ENCODE data around the gene KRAS.

The KRAS gene

GRCh38 chr12:25256005-25256404 lies 5.3 kb upstream of the KRAS start:
- Histone ChIP-seq H3K27me3 (ENCODE audit: control insufficient read depth, insufficient read depth, low read length) (no peaks in the 10 kb centered on the region), H3K4me3 (ENCODE audit: low read length) (no peak overlapping the region), H3K36me3 (ENCODE audit: control insufficient read depth, insufficient read depth, low read length) (no peaks in the 10 kb centered on the region), H3K27ac (ENCODE audit: low read length) (no peak overlapping the region), H3K4me1 (ENCODE audit: control insufficient read depth, insufficient read depth, low read length) (no peaks in the 10 kb centered on the region), H3K9me3 (ENCODE audit: control insufficient read depth, insufficient read depth, low read length) (no peaks in the 10 kb centered on the region)
- no peak for DNase-seq (ENCODE audit: low read depth, low spot score)
- WGBS (ENCODE audit: insufficient coverage, insufficient read length), result no CpG with 5 or more reads among the region's 5 CpGs

- no peaks in the 10 kb centered on the region for H3K9me3 ChIP-seq (ENCODE audit: control insufficient read depth, insufficient read depth, low read length)
- no peak for DNase-seq (ENCODE audit: low read depth, low spot score)
- H3K27me3 ChIP-seq (ENCODE audit: control insufficient read depth, insufficient read depth, low read length), result no peaks in the 10 kb centered on the region
- no peaks in the 10 kb centered on the region for H3K4me1 ChIP-seq (ENCODE audit: control insufficient read depth, insufficient read depth, low read length)
- no peak overlapping the region for H3K27ac ChIP-seq (ENCODE audit: low read length)
- H3K36me3 ChIP-seq (ENCODE audit: control insufficient read depth, insufficient read depth, low read length), result no peaks in the 10 kb centered on the region
- H3K4me3 ChIP-seq (ENCODE audit: low read length), result no peak overlapping the region
- WGBS (ENCODE audit: insufficient coverage, insufficient read length), result no CpG with 5 or more reads among the region's 4 CpGs
These were observed 3.6 kb upstream of the KRAS start for GRCh38 chr12:25254271-25254880.

- Histone ChIP-seq H3K4me3 (ENCODE audit: low read length) (no peak overlapping the region), H3K9me3 (ENCODE audit: control insufficient read depth, insufficient read depth, low read length) (no peaks in the 10 kb centered on the region), H3K27ac (ENCODE audit: low read length) (no peak overlapping the region), H3K4me1 (ENCODE audit: control insufficient read depth, insufficient read depth, low read length) (no peaks in the 10 kb centered on the region), H3K36me3 (ENCODE audit: control insufficient read depth, insufficient read depth, low read length) (no peaks in the 10 kb centered on the region), H3K27me3 (ENCODE audit: control insufficient read depth, insufficient read depth, low read length) (no peaks in the 10 kb centered on the region)
- WGBS (ENCODE audit: insufficient coverage, insufficient read length), result no CpG with 5 or more reads among the region's 5 CpGs
- no peak for DNase-seq (ENCODE audit: low read depth, low spot score)
These were observed 2.8 kb upstream of the KRAS start for GRCh38 chr12:25253371-25254068.

DNA sequence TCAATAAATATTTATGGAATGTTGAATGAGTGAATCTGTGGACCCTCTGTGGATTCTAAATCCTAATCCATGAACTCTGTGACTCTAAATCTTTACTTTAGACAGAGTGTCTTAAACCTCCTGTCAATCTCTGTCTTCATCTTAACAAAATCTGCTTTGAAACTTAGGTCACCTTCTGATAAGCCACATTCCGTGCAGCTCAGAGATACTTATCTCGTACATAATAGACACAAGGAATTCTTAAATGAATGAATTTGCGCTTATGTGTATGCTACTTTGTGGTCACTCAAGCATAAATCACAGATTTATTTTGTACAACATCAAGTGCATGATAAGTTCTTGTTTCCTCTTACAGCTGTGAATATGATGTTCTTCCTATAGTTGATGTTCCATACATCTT lies 2.2 kb upstream of the KRAS start:
- no peak for DNase-seq (ENCODE audit: low read depth, low spot score)
- WGBS (ENCODE audit: insufficient coverage, insufficient read length), result no CpG with 5 or more reads among the region's 3 CpGs
- no peaks in the 10 kb centered on the region for H3K27me3 ChIP-seq (ENCODE audit: control insufficient read depth, insufficient read depth, low read length)
- H3K4me1 ChIP-seq (ENCODE audit: control insufficient read depth, insufficient read depth, low read length), result no peaks in the 10 kb centered on the region
- H3K9me3 ChIP-seq (ENCODE audit: control insufficient read depth, insufficient read depth, low read length), result no peaks in the 10 kb centered on the region
- no peak overlapping the region for H3K4me3 ChIP-seq (ENCODE audit: low read length)
- H3K27ac ChIP-seq (ENCODE audit: low read length), result no peak overlapping the region
- H3K36me3 ChIP-seq (ENCODE audit: control insufficient read depth, insufficient read depth, low read length), result no peaks in the 10 kb centered on the region

DNA sequence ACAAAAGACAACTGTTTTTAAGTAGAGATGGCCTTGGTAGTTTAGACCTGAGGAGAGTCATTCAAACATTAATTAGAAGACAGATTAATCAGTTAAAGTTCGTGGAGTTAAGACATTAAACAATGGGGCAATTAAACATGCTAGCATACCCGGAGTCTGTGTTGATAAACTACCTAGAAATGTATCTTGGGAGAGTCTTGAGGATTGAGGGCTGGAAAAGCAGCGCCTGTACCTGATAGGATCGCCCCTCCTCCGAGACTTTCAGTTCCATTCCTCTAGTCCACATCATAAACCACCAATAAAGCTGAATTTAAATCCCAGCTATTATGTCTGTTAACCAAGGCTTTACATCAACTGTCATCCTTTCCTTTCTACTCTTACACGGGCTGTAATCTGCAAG lies 1.0 kb upstream of the KRAS start:
- H3K4me3 ChIP-seq (ENCODE audit: low read length), result no peak overlapping the region; the same call in 1 of the 2 replicates
- WGBS (ENCODE audit: insufficient coverage, insufficient read length), result no CpG with 5 or more reads among the region's 6 CpGs
- no peak overlapping the region for H3K27ac ChIP-seq (ENCODE audit: low read length)
- no peaks in the 10 kb centered on the region for H3K9me3 ChIP-seq (ENCODE audit: control insufficient read depth, insufficient read depth, low read length)
- DNase-seq (ENCODE audit: low read depth, low spot score), result no peak
- H3K36me3 ChIP-seq (ENCODE audit: control insufficient read depth, insufficient read depth, low read length), result no peaks in the 10 kb centered on the region
- H3K27me3 ChIP-seq (ENCODE audit: control insufficient read depth, insufficient read depth, low read length), result no peaks in the 10 kb centered on the region
- H3K4me1 ChIP-seq (ENCODE audit: control insufficient read depth, insufficient read depth, low read length), result no peaks in the 10 kb centered on the region

DNA sequence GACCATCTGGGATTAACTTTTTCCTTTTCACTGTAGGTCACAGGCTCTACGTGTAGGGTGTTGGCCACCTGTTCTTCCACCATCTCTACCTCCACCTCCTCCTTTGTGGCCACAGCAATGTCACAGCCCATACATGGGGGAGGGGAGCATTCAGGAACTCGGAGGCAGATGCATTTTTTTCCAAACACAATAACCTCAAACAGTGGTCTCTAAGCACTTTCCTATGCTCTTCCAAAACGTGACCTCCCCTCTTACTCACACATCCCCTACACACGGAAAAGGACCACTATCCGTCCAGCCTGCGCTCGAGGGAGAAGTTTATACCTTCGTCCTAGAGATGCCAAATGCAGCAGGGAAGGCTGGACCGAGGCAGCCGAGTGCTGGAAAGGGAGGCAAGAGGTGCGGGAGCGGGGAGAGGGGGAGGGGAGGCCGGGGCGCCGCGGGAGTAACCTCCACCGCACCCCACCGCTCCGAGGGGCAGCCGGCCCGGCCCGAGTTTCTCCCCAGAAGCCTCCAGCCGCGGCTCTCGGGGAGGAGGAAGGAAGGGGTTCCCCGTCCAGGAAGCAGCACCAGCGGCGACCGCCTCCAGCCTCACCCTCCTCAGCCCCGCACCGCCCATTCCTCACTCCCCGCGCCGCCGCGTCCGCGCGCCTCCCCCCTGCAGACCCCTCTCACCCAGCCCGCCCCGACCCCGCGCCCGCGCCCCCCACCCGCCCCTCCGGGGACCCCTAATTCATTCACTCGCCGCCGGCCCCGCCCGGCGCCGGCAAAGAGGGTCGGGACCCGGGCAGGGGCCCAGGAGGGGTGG lies 594 bp downstream of the KRAS start:
- H3K9me3 ChIP-seq (ENCODE audit: control insufficient read depth, insufficient read depth, low read length), result no peaks in the 10 kb centered on the region
- H3K27ac ChIP-seq (ENCODE audit: low read length), result no peak overlapping the region
- H3K4me3 ChIP-seq (ENCODE audit: low read length), result peak overlapping the region; percentile 95
- no peaks in the 10 kb centered on the region for H3K36me3 ChIP-seq (ENCODE audit: control insufficient read depth, insufficient read depth, low read length)
- DNase-seq (ENCODE audit: low read depth, low spot score), result no peak
- H3K27me3 ChIP-seq (ENCODE audit: control insufficient read depth, insufficient read depth, low read length), result no peaks in the 10 kb centered on the region
- WGBS (ENCODE audit: insufficient coverage, insufficient read length), result no CpG with 5 or more reads among the region's 56 CpGs
- no peaks in the 10 kb centered on the region for H3K4me1 ChIP-seq (ENCODE audit: control insufficient read depth, insufficient read depth, low read length)

DNA sequence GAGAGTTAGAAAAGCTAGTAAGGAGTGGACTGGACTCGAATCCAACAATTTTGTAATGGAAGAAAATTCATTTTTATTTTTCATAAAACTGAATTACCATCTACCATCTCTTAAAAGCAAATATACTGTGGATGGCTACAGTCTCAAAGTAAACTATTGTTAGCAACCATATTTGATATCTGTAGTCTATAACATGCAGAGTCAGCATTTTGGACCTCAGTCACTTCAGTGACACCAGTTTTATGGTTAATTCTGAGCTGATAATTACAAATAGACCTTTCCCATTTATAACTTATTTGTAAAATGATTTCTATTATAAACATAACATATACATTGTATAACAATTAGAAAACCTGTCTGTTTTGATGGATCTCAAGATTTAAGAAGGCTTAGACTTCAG lies 2.0 kb downstream of the KRAS start:
- Histone ChIP-seq H3K27ac (ENCODE audit: low read length) (no peak overlapping the region), H3K36me3 (ENCODE audit: control insufficient read depth, insufficient read depth, low read length) (no peaks in the 10 kb centered on the region), H3K9me3 (ENCODE audit: control insufficient read depth, insufficient read depth, low read length) (no peaks in the 10 kb centered on the region), H3K4me3 (ENCODE audit: low read length) (no peak overlapping the region), H3K27me3 (ENCODE audit: control insufficient read depth, insufficient read depth, low read length) (no peaks in the 10 kb centered on the region), H3K4me1 (ENCODE audit: control insufficient read depth, insufficient read depth, low read length) (no peaks in the 10 kb centered on the region)
- no CpG with 5 or more reads among the region's 1 CpG for WGBS (ENCODE audit: insufficient coverage, insufficient read length)
- no peak for DNase-seq (ENCODE audit: low read depth, low spot score)

DNA sequence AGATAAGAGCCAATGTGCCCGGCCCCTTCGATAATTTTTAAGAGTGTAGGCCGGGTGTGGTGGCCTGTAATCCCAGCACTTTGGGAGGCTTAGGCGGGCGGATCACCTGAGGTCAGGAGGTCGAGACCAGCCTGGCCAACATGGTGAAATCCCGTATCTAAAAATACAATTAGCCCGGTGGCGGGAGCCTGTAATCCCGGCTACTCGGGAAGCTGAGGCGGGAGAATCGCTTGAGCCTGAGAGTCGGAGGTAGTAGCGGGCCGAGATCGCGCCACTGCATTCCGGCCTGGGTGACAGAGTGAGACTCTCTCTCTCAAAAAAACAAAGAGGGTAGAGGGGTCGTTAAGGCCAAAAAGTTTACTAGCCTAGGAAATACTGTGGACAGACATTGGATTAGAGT lies 2.6 kb downstream of the KRAS start:
- no CpG with 5 or more reads among the region's 20 CpGs for WGBS (ENCODE audit: insufficient coverage, insufficient read length)
- Histone ChIP-seq H3K36me3 (ENCODE audit: control insufficient read depth, insufficient read depth, low read length) (no peaks in the 10 kb centered on the region), H3K4me1 (ENCODE audit: control insufficient read depth, insufficient read depth, low read length) (no peaks in the 10 kb centered on the region), H3K4me3 (ENCODE audit: low read length) (no peak overlapping the region), H3K27ac (ENCODE audit: low read length) (no peak overlapping the region), H3K27me3 (ENCODE audit: control insufficient read depth, insufficient read depth, low read length) (no peaks in the 10 kb centered on the region), H3K9me3 (ENCODE audit: control insufficient read depth, insufficient read depth, low read length) (no peaks in the 10 kb centered on the region)
- no peak for DNase-seq (ENCODE audit: low read depth, low spot score)

DNA sequence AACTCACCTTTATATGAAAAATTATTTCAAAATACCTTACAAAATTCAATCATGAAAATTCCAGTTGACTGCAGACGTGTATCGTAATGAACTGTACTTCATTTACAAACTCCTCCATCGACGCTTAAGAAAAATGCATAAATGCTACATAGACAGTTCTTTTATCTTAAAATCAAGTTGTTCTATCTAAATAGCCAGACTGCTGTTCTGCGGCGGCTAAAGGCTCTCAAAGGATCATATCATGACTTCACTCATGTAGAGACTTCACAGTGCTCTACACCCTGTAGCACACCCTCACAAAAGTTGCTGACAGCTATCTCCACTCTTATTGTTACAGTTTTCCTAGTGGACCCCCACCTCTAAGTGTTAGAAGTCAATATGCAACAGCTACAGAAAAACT lies 5.2 kb downstream of the KRAS start:
- H3K27ac ChIP-seq (ENCODE audit: low read length), result no peak overlapping the region
- H3K4me1 ChIP-seq (ENCODE audit: control insufficient read depth, insufficient read depth, low read length), result no peaks in the 10 kb centered on the region
- no peaks in the 10 kb centered on the region for H3K9me3 ChIP-seq (ENCODE audit: control insufficient read depth, insufficient read depth, low read length)
- H3K27me3 ChIP-seq (ENCODE audit: control insufficient read depth, insufficient read depth, low read length), result no peaks in the 10 kb centered on the region
- no peak overlapping the region for H3K4me3 ChIP-seq (ENCODE audit: low read length)
- no peaks in the 10 kb centered on the region for H3K36me3 ChIP-seq (ENCODE audit: control insufficient read depth, insufficient read depth, low read length)
- DNase-seq (ENCODE audit: low read depth, low spot score), result no peak
- WGBS (ENCODE audit: insufficient coverage, insufficient read length), result 100% methylated on average over 4 of the region's 6 CpGs

DNA sequence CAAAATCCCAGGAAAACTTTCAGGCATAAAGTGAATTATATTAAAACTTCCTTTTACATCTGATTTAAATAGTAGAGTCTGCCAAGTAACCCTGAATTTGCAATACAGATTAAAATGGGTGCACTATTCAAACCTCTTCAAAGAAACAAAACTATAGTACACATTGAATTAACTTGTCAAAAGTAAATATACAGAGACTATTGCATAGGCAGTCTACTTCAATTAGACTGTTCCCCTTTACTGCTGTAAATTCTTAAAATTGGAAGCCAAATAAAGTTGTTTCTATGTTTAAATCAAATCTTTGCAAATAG lies 7.1 kb downstream of the KRAS start:
- Histone ChIP-seq H3K27ac (ENCODE audit: low read length) (no peak overlapping the region), H3K9me3 (ENCODE audit: control insufficient read depth, insufficient read depth, low read length) (no peaks in the 10 kb centered on the region), H3K4me3 (ENCODE audit: low read length) (no peak overlapping the region), H3K36me3 (ENCODE audit: control insufficient read depth, insufficient read depth, low read length) (no peaks in the 10 kb centered on the region), H3K27me3 (ENCODE audit: control insufficient read depth, insufficient read depth, low read length) (no peaks in the 10 kb centered on the region), H3K4me1 (ENCODE audit: control insufficient read depth, insufficient read depth, low read length) (no peaks in the 10 kb centered on the region)
- no peak for DNase-seq (ENCODE audit: low read depth, low spot score)

All from iPS DF 6.9 (cell line).